SU-DHL-6 (cell line): ENCODE results near the gene INO80.

Experiments used
- EZH2phosphoT487 ChIP-seq: fragments of 200-600 bp; sonication (generic), shearing (Covaris generic); conservative IDR thresholded peaks from 2 replicates; pipeline ENCODE4 v1.6.1; 2018; ENCODE audit warnings: mild to moderate bottlenecking, antibody characterized with exemption, low read length, moderate library complexity, mixed read lengths
- TF ChIP-seq, protein P1 (sequence below): fragments of 200-600 bp; sonication (generic); IDR thresholded peaks from one replicate; pipeline ENCODE4 v1.5.1; 2017; ENCODE audit warnings: antibody characterized with exemption, mild to moderate bottlenecking, low read length, moderate library complexity; ENCODE audit not compliant: insufficient read depth, poor library complexity, severe bottlenecking

DNA sequence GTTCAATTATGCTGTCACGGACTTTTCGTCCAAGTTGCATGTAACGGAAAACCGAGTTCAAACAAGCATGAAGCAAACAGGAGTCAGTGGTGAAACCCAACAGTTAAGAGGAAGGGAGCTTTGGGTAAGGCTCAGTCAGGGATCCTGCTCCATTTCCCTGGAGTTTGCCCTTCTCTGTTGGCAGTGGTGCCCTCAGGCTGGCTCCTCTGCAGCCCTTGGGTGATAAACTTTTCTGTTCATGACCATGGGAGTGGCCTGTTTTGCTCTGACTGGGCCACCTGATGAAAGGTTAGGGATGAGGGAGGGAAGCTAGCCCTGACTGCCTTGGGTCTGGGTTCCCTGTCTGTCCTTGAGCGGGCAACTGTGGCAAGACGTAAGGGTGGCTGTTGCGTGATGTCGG is 146.7 kb downstream of the INO80 start:
- TF ChIP-seq, protein P1, sequence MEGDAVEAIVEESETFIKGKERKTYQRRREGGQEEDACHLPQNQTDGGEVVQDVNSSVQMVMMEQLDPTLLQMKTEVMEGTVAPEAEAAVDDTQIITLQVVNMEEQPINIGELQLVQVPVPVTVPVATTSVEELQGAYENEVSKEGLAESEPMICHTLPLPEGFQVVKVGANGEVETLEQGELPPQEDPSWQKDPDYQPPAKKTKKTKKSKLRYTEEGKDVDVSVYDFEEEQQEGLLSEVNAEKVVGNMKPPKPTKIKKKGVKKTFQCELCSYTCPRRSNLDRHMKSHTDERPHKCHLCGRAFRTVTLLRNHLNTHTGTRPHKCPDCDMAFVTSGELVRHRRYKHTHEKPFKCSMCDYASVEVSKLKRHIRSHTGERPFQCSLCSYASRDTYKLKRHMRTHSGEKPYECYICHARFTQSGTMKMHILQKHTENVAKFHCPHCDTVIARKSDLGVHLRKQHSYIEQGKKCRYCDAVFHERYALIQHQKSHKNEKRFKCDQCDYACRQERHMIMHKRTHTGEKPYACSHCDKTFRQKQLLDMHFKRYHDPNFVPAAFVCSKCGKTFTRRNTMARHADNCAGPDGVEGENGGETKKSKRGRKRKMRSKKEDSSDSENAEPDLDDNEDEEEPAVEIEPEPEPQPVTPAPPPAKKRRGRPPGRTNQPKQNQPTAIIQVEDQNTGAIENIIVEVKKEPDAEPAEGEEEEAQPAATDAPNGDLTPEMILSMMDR = no peak
- TF ChIP-seq EZH2phosphoT487 = no peak
